GM12892 (cell line): ENCODE results near the gene FAM171A2.

Source experiments
- POLR2A ChIP-seq: IDR thresholded peaks from 2 replicates; pipeline ENCODE4 v1.6.1; 2011; ENCODE audit warnings: low read depth, low read length, control low read depth
- POLR2AphosphoS5 ChIP-seq: IDR thresholded peaks from 2 replicates; pipeline ENCODE4 v1.6.1; 2011; ENCODE audit warnings: low read depth, low read length, control low read depth

- no peak for TF ChIP-seq POLR2A
- TF ChIP-seq POLR2AphosphoS5 = no peak
Measured at GRCh38 chr17:44327715-44328449, 35.8 kb downstream of the FAM171A2 start.
